SK-N-SH treated with all-trans-retinoic acid at 6 μM for 48 hours (cell line): Measurements from ENCODE around the gene NRBF2.

Experiments
- ATAC-seq: fragments of 200-7000 bp; cut with Tn5 transposase; 3 replicates; pipeline ENCODE4 v1.9.1; 2020; ENCODE audit warnings: mild to moderate bottlenecking, moderate library complexity
- ARNTL ChIP-seq: fragments of 450-650 bp; formaldehyde crosslinking; IDR thresholded peaks from 2 replicates; pipeline ENCODE4 v1.5.0; 2020; ENCODE audit warnings: low read depth, mild to moderate bottlenecking, moderate library complexity, borderline replicate concordance
- BACH2 ChIP-seq: fragments of 250-450 bp; sonication (Bioruptor Pico); IDR thresholded peaks from 2 replicates; pipeline ENCODE4 v1.9.0; 2021; ENCODE audit warnings: mild to moderate bottlenecking, borderline replicate concordance
- CREB5 ChIP-seq: fragments of 250-450 bp; sonication (Bioruptor Pico); IDR thresholded peaks from 2 replicates; pipeline ENCODE4 v1.5.1; 2020; ENCODE audit warnings: low read depth, mild to moderate bottlenecking, moderate library complexity
- CSDC2 ChIP-seq: fragments of 250-450 bp; sonication (Bioruptor Pico); IDR thresholded peaks from 2 replicates; pipeline ENCODE4 v1.5.0; 2020; ENCODE audit warnings: mild to moderate bottlenecking, moderate library complexity
- CSRNP3 ChIP-seq: fragments of 250-450 bp; sonication (Bioruptor Pico); IDR thresholded peaks from 2 replicates; pipeline ENCODE4 v1.5.1; 2021; ENCODE audit warnings: mild to moderate bottlenecking, moderate library complexity
- ESRRG ChIP-seq: fragments of 250-450 bp; sonication (Bioruptor Pico); IDR thresholded peaks from 2 replicates; pipeline ENCODE4 v1.6.1; 2021; ENCODE audit warnings: mild to moderate bottlenecking
- GLIS3 ChIP-seq: fragments of 250-450 bp; sonication (Bioruptor Pico); IDR thresholded peaks from 2 replicates; pipeline ENCODE4 v1.5.0; 2020; ENCODE audit warnings: mild to moderate bottlenecking, moderate library complexity
- ISL1 ChIP-seq: fragments of 250-450 bp; sonication (Bioruptor Pico); IDR thresholded peaks from 2 replicates; pipeline ENCODE4 v2.1.2; 2022; ENCODE audit warnings: mild to moderate bottlenecking, moderate library complexity
- OSR1 ChIP-seq: fragments of 250-450 bp; sonication (Bioruptor Pico); IDR thresholded peaks from 2 replicates; pipeline ENCODE4 v1.8.0; 2022; ENCODE audit warnings: moderate library complexity, mild to moderate bottlenecking, inconsistent platforms
- PATZ1 ChIP-seq: fragments of 250-450 bp; sonication (Bioruptor Pico); IDR thresholded peaks from 2 replicates; pipeline ENCODE4 v1.8.0; 2020; ENCODE audit warnings: mild to moderate bottlenecking, moderate library complexity, borderline replicate concordance
- POU6F1 ChIP-seq: fragments of 250-450 bp; sonication (Bioruptor Pico); IDR thresholded peaks from 2 replicates; pipeline ENCODE4 v1.8.0; 2021; ENCODE audit warnings: low read depth, mild to moderate bottlenecking, moderate library complexity, borderline replicate concordance
- PPARA ChIP-seq: fragments of 250-450 bp; sonication (Bioruptor Pico); IDR thresholded peaks from 2 replicates; pipeline ENCODE4 v1.5.0; 2020; ENCODE audit warnings: mild to moderate bottlenecking, borderline replicate concordance
- RARB ChIP-seq: fragments of 250-450 bp; sonication (Bioruptor Pico); IDR thresholded peaks from 2 replicates; pipeline ENCODE4 v1.8.0; 2021; ENCODE audit warnings: mild to moderate bottlenecking, moderate library complexity
- SNAI2 ChIP-seq: fragments of 250-450 bp; sonication (Bioruptor Pico); IDR thresholded peaks from 2 replicates; pipeline ENCODE4 v1.5.0; 2020; ENCODE audit warnings: mild to moderate bottlenecking, moderate library complexity
- TCF4 ChIP-seq: fragments of 250-450 bp; sonication (Bioruptor Pico); IDR thresholded peaks from 2 replicates; pipeline ENCODE4 v1.8.0; 2021; ENCODE audit warnings: mild to moderate bottlenecking, moderate library complexity, borderline replicate concordance
- TOX ChIP-seq: fragments of 250-450 bp; sonication (Bioruptor Pico); IDR thresholded peaks from 2 replicates; pipeline ENCODE4 v1.8.0; 2021; ENCODE audit warnings: mild to moderate bottlenecking, moderate library complexity, borderline replicate concordance
- ZC3H10 ChIP-seq: fragments of 250-450 bp; sonication (Bioruptor Pico); IDR thresholded peaks from 2 replicates; pipeline ENCODE4 v1.5.1; 2021; ENCODE audit warnings: mild to moderate bottlenecking, moderate library complexity
- ZFP3 ChIP-seq: fragments of 250-450 bp; sonication (Bioruptor Pico); IDR thresholded peaks from 2 replicates; pipeline ENCODE4 v1.5.0; 2020; ENCODE audit warnings: mild to moderate bottlenecking, moderate library complexity
- ZFP30 ChIP-seq: fragments of 450-650 bp; formaldehyde crosslinking; IDR thresholded peaks from 2 replicates; pipeline ENCODE4 v1.5.0; 2022; ENCODE audit warnings: mild to moderate bottlenecking, moderate library complexity
- ZNF565 ChIP-seq: fragments of 450-650 bp; formaldehyde crosslinking; conservative IDR thresholded peaks from 2 replicates; pipeline ENCODE4 v1.5.0; 2020; ENCODE audit warnings: low read depth, mild to moderate bottlenecking, moderate library complexity
- ZNF8 ChIP-seq: fragments of 450-650 bp; formaldehyde crosslinking; IDR thresholded peaks from 2 replicates; pipeline ENCODE4 v1.5.0; 2020; ENCODE audit warnings: mild to moderate bottlenecking, moderate library complexity

The NRBF2 gene

GRCh38 chr10:63164166-63164623 lies 31.1 kb downstream of the NRBF2 start:
- no peak for TF ChIP-seq OSR1 (CRISPR knock-in tag)
- no peak for TF ChIP-seq PATZ1 (CRISPR knock-in tag)
- no peak for TF ChIP-seq ZFP30 (CRISPR knock-in tag)
- no peak for TF ChIP-seq ZFP3 (CRISPR knock-in tag)
- no peak for TF ChIP-seq CREB5 (CRISPR knock-in tag)
- TF ChIP-seq ARNTL (CRISPR knock-in tag) = no peak
- TF ChIP-seq ZC3H10 (CRISPR knock-in tag) = no peak
- TF ChIP-seq PPARA (CRISPR knock-in tag) = no peak
- TF ChIP-seq TOX (CRISPR knock-in tag) = no peak
- ATAC-seq = no peak

- TF ChIP-seq ZFP30 (CRISPR knock-in tag) (no peak), CSDC2 (CRISPR knock-in tag) (no peak), RARB (CRISPR knock-in tag) (no peak), OSR1 (CRISPR knock-in tag) (no peak), GLIS3 (no peak), TCF4 (CRISPR knock-in tag) (no peak), PATZ1 (CRISPR knock-in tag) (no peak), ZFP3 (CRISPR knock-in tag) (no peak), ZC3H10 (CRISPR knock-in tag) (no peak), ISL1 (CRISPR knock-in tag) (no peak), TOX (CRISPR knock-in tag) (no peak), ZNF565 (CRISPR knock-in tag) (no peak), ESRRG (no peak), POU6F1 (CRISPR knock-in tag) (no peak), PPARA (CRISPR knock-in tag) (no peak), CSRNP3 (CRISPR knock-in tag) (no peak), BACH2 (CRISPR knock-in tag) (no peak)
- no peak for ATAC-seq
These were observed 32.1 kb downstream of the NRBF2 start for GRCh38 chr10:63165249-63165648.

- ATAC-seq = peak; percentile 84
- no peak for TF ChIP-seq RARB (CRISPR knock-in tag)
- TF ChIP-seq TOX (CRISPR knock-in tag) = no peak
- no peak for TF ChIP-seq PATZ1 (CRISPR knock-in tag)
- no peak for TF ChIP-seq ZFP30 (CRISPR knock-in tag)
- no peak for TF ChIP-seq SNAI2 (CRISPR knock-in tag)
- no peak for TF ChIP-seq ZNF8 (CRISPR knock-in tag)
- no peak for TF ChIP-seq ISL1 (CRISPR knock-in tag)
These were observed 33.7 kb downstream of the NRBF2 start for GRCh38 chr10:63166742-63167258.
